Measurements from ENCODE around the gene ZRANB1.
"Not testable (repeated sequence)": the region's sequence is repeated elsewhere in the genome, so short reads cannot be mapped to it uniquely, and the experiment has no call there.

ZRANB1 gene

GRCh38 chr10:124911124-124912067 lies 30.5 kb upstream of the ZRANB1 start:
- H3K36me3 ChIP-seq (ENCODE audit: control insufficient read depth in 1 of 2, insufficient read depth in 2 of 2, low read length in 2 of 2) = no peaks in the 10 kb centered on the region
- H3K9me3 ChIP-seq (ENCODE audit: control insufficient read depth in 1 of 2, low read length in 2 of 2) = no peaks in the 10 kb centered on the region
- no peak overlapping the region for H3K4me3 ChIP-seq (ENCODE audit: low read depth in 1 of 2, low read length in 2 of 2)
- H3K4me1 ChIP-seq (ENCODE audit: control insufficient read depth in 1 of 2, insufficient read depth in 2 of 2, low read length in 2 of 2) = peaks cover 12 to 19% of the 10 kb centered on the region in 2 donors
- peak overlapping the region; percentile 67 for H3K27ac ChIP-seq (ENCODE audit: low read length)
- no peaks in the 10 kb centered on the region for H3K27me3 ChIP-seq (ENCODE audit: low read depth, low read length)

GRCh38 chr10:124912101-124912886 lies 29.6 kb upstream of the ZRANB1 start:
- Histone ChIP-seq H3K27me3 (ENCODE audit: low read depth, low read length) (no peaks in the 10 kb centered on the region), H3K4me3 (ENCODE audit: low read depth in 1 of 2, low read length in 2 of 2) (no peak overlapping the region)

GRCh38 chr10:124913167-124913566 lies 28.8 kb upstream of the ZRANB1 start:
- Histone ChIP-seq H3K9me3 (ENCODE audit: control insufficient read depth in 1 of 2, low read length in 2 of 2) (no peaks in the 10 kb centered on the region), H3K27me3 (ENCODE audit: low read depth, low read length) (no peaks in the 10 kb centered on the region), H3K36me3 (ENCODE audit: control insufficient read depth in 1 of 2, insufficient read depth in 2 of 2, low read length in 2 of 2) (peaks cover 0 to 4% of the 10 kb centered on the region in 2 donors), H3K27ac (ENCODE audit: low read length) (no peak overlapping the region), H3K4me1 (ENCODE audit: control insufficient read depth in 1 of 2, insufficient read depth in 2 of 2, low read length in 2 of 2) (peaks cover 12 to 19% of the 10 kb centered on the region in 2 donors), H3K4me3 (ENCODE audit: low read depth in 1 of 2, low read length in 2 of 2) (no peak overlapping the region)

More at GRCh38 chr10:124912101-124912886, 29.6 kb upstream of the ZRANB1 start:
- Histone ChIP-seq H3K9me3 (ENCODE audit: control insufficient read depth in 1 of 2, low read length in 2 of 2) (no peaks in the 10 kb centered on the region), H3K4me1 (ENCODE audit: control insufficient read depth in 1 of 2, insufficient read depth in 2 of 2, low read length in 2 of 2) (peaks cover 12 to 19% of the 10 kb centered on the region in 2 donors), H3K27ac (ENCODE audit: low read length) (peak overlapping the region; percentile 67), H3K36me3 (ENCODE audit: control insufficient read depth in 1 of 2, insufficient read depth in 2 of 2, low read length in 2 of 2) (peaks cover 0 to under 1% of the 10 kb centered on the region in 2 donors)

- not testable (repeated sequence) for H3K4me3 ChIP-seq (ENCODE audit: low read depth in 1 of 2, low read length in 2 of 2); H3K27ac ChIP-seq (ENCODE audit: low read length); H3K9me3 ChIP-seq (ENCODE audit: control insufficient read depth in 1 of 2, low read length in 2 of 2); H3K27me3 ChIP-seq (ENCODE audit: low read depth, low read length); H3K36me3 ChIP-seq (ENCODE audit: control insufficient read depth in 1 of 2, insufficient read depth in 2 of 2, low read length in 2 of 2)
- peaks cover 23 to 28% of the 10 kb centered on the region in 2 donors for H3K4me1 ChIP-seq (ENCODE audit: control insufficient read depth in 1 of 2, insufficient read depth in 2 of 2, low read length in 2 of 2)
Measured at GRCh38 chr10:124914398-124914797, 27.5 kb upstream of the ZRANB1 start.

- H3K4me3 ChIP-seq (ENCODE audit: low read depth in 1 of 2, low read length in 2 of 2) = peak overlapping the region; percentile 65 to 94
- H3K36me3 ChIP-seq (ENCODE audit: control insufficient read depth in 1 of 2, insufficient read depth in 2 of 2, low read length in 2 of 2) = peaks cover 0 to 4% of the 10 kb centered on the region in 2 donors
- no peaks in the 10 kb centered on the region for H3K27me3 ChIP-seq (ENCODE audit: low read depth, low read length)
- H3K27ac ChIP-seq (ENCODE audit: low read length) = peak overlapping the region; percentile 97
- H3K9me3 ChIP-seq (ENCODE audit: control insufficient read depth in 1 of 2, low read length in 2 of 2) = no peaks in the 10 kb centered on the region
- peaks cover 28 to 29% of the 10 kb centered on the region in 2 donors for H3K4me1 ChIP-seq (ENCODE audit: control insufficient read depth in 1 of 2, insufficient read depth in 2 of 2, low read length in 2 of 2)
Measured at GRCh38 chr10:124916098-124916584, 25.8 kb upstream of the ZRANB1 start.

- Histone ChIP-seq H3K4me1 (ENCODE audit: control insufficient read depth in 1 of 2, insufficient read depth in 2 of 2, low read length in 2 of 2) (peaks cover 23 to 24% of the 10 kb centered on the region in 2 donors), H3K27me3 (ENCODE audit: low read depth, low read length) (no peaks in the 10 kb centered on the region), H3K4me3 (ENCODE audit: low read depth in 1 of 2, low read length in 2 of 2) (peak overlapping the region; percentile 73 to 94), H3K27ac (ENCODE audit: low read length) (peak overlapping the region; percentile 97), H3K9me3 (ENCODE audit: control insufficient read depth in 1 of 2, low read length in 2 of 2) (no peaks in the 10 kb centered on the region), H3K36me3 (ENCODE audit: control insufficient read depth in 1 of 2, insufficient read depth in 2 of 2, low read length in 2 of 2) (peaks cover 0 to 4% of the 10 kb centered on the region in 2 donors)
Measured at GRCh38 chr10:124916585-124917427, 25.1 kb upstream of the ZRANB1 start.

GRCh38 chr10:124917428-124918190 lies 24.3 kb upstream of the ZRANB1 start:
- Histone ChIP-seq H3K4me3 (ENCODE audit: low read depth in 1 of 2, low read length in 2 of 2) (peak overlapping the region; percentile 73 to 89), H3K27me3 (ENCODE audit: low read depth, low read length) (no peaks in the 10 kb centered on the region), H3K27ac (ENCODE audit: low read length) (peak overlapping the region; percentile 97), H3K4me1 (ENCODE audit: control insufficient read depth in 1 of 2, insufficient read depth in 2 of 2, low read length in 2 of 2) (peaks cover 19 to 20% of the 10 kb centered on the region in 2 donors), H3K9me3 (ENCODE audit: control insufficient read depth in 1 of 2, low read length in 2 of 2) (no peaks in the 10 kb centered on the region), H3K36me3 (ENCODE audit: control insufficient read depth in 1 of 2, insufficient read depth in 2 of 2, low read length in 2 of 2) (peaks cover 0 to 4% of the 10 kb centered on the region in 2 donors)

- H3K27me3 ChIP-seq (ENCODE audit: low read depth, low read length) = no peaks in the 10 kb centered on the region
- H3K27ac ChIP-seq (ENCODE audit: low read length) = peak overlapping the region; percentile 97
- peaks cover 0 to 4% of the 10 kb centered on the region in 2 donors for H3K36me3 ChIP-seq (ENCODE audit: control insufficient read depth in 1 of 2, insufficient read depth in 2 of 2, low read length in 2 of 2)
- peak overlapping the region; percentile 73 to 89 for H3K4me3 ChIP-seq (ENCODE audit: low read depth in 1 of 2, low read length in 2 of 2)
- peaks cover 19 to 20% of the 10 kb centered on the region in 2 donors for H3K4me1 ChIP-seq (ENCODE audit: control insufficient read depth in 1 of 2, insufficient read depth in 2 of 2, low read length in 2 of 2)
- H3K9me3 ChIP-seq (ENCODE audit: control insufficient read depth in 1 of 2, low read length in 2 of 2) = no peaks in the 10 kb centered on the region
Measured at GRCh38 chr10:124918191-124918830, 23.6 kb upstream of the ZRANB1 start.

- H3K27me3 ChIP-seq (ENCODE audit: low read depth, low read length) = no peaks in the 10 kb centered on the region
- H3K27ac ChIP-seq (ENCODE audit: low read length) = peak overlapping the region; percentile 97
- no peaks in the 10 kb centered on the region for H3K9me3 ChIP-seq (ENCODE audit: control insufficient read depth in 1 of 2, low read length in 2 of 2)
- H3K36me3 ChIP-seq (ENCODE audit: control insufficient read depth in 1 of 2, insufficient read depth in 2 of 2, low read length in 2 of 2) = peaks cover 0 to 4% of the 10 kb centered on the region in 2 donors
- H3K4me3 ChIP-seq (ENCODE audit: low read depth in 1 of 2, low read length in 2 of 2) = peak overlapping the region; percentile 73 to 89
- peaks cover 20% of the 10 kb centered on the region in 2 donors for H3K4me1 ChIP-seq (ENCODE audit: control insufficient read depth in 1 of 2, insufficient read depth in 2 of 2, low read length in 2 of 2)
Measured at GRCh38 chr10:124918906-124919305, 23.0 kb upstream of the ZRANB1 start.

- Histone ChIP-seq H3K4me3 (ENCODE audit: low read depth in 1 of 2, low read length in 2 of 2) (no peak overlapping the region), H3K4me1 (ENCODE audit: control insufficient read depth in 1 of 2, insufficient read depth in 2 of 2, low read length in 2 of 2) (peaks cover 13 to 32% of the 10 kb centered on the region in 2 donors), H3K27ac (ENCODE audit: low read length) (no peak overlapping the region), H3K36me3 (ENCODE audit: control insufficient read depth in 1 of 2, insufficient read depth in 2 of 2, low read length in 2 of 2) (peaks cover 0 to 4% of the 10 kb centered on the region in 2 donors), H3K9me3 (ENCODE audit: control insufficient read depth in 1 of 2, low read length in 2 of 2) (no peaks in the 10 kb centered on the region), H3K27me3 (ENCODE audit: low read depth, low read length) (no peaks in the 10 kb centered on the region)
Measured at GRCh38 chr10:124921261-124921660, 20.7 kb upstream of the ZRANB1 start.
